Measurements from ENCODE around the gene SORBS1.
A peak's percentile ranks its signal among the peaks of the same experiment; 100 is the strongest.

Gene SORBS1

DNA sequence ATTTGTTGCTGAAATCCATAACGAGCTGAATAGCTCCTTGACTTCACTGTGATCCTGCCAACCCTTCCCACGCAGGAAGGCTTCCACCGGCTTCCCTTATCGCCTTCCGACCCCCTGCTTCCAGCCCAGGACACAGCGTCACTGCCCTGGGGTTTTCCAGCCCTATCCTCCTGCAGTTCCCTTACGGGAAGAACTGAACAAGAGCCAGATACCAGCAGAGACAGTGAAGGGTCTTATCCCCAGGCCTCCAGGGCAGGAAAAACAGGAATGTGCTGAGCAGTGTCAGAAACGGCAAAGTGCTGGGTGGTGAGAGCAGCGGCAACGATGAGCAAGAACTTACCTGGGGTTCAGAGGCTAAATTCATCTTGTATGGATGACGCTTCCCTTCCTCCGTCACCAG, 292.7 kb downstream of the SORBS1 start:
- Mint-ChIP-seq H3K4me3 (no peak overlapping the region), H3K27me3 (no peaks in the 10 kb centered on the region), H3K4me1 (ENCODE audit: low read depth) (peaks cover 6% of the 10 kb centered on the region), H3K36me3 (ENCODE audit: low read depth) (no peaks in the 10 kb centered on the region), H3K9me3 (no peaks in the 10 kb centered on the region), H3K27ac (no peak overlapping the region)
- intact Hi-C loops (cut with micrococcal nuclease) = no loop called here

DNA sequence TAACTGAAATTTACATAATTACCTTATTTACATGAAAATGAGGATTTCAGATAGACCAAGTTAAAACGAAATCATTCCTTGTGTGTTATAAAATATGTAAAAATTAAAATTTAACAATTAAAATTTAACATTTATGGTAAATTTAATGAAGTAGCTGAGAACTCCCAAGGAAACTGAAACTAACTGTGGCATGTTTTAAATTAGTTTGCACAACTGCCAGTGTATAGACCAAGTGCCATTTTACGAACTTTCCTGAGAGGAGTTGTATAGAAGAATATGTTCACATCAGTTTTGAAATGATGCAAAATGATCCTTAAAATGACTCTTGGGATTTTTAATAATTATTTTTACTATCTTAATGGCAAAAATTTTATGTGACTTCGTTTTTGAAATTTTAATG, 293.9 kb downstream of the SORBS1 start:
- Mint-ChIP-seq H3K27me3 (no peaks in the 10 kb centered on the region), H3K4me3 (no peak overlapping the region), H3K4me1 (ENCODE audit: low read depth) (peaks cover 6% of the 10 kb centered on the region), H3K36me3 (ENCODE audit: low read depth) (no peaks in the 10 kb centered on the region), H3K27ac (no peak overlapping the region), H3K9me3 (no peaks in the 10 kb centered on the region)
- intact Hi-C loops (cut with micrococcal nuclease) = no loop called here

DNA sequence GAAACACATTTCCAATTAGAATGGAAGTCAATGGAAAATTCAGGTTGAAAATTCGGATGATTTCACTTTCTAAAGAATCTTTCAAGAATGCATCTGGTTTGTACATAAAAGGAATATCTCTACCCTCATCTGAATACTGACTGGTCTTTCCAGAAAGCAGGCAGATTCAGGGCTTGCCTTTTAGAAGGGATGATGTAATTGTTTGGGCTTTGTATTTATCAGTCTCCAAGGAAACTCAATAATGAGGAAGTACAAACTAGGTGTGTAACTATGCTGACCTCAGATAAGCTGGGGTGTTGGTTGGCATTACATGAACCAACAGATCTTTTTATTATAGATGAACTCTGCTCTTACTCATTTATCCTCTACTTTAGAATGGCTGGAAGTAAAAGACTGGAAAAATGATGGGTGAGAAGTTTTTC, 294.5 kb downstream of the SORBS1 start:
- Mint-ChIP-seq H3K36me3 (ENCODE audit: low read depth) (no peaks in the 10 kb centered on the region), H3K27me3 (no peaks in the 10 kb centered on the region), H3K27ac (peak overlapping the region; percentile 39), H3K4me3 (no peak overlapping the region), H3K4me1 (ENCODE audit: low read depth) (peaks cover 6% of the 10 kb centered on the region), H3K9me3 (no peaks in the 10 kb centered on the region)
- intact Hi-C loops (cut with micrococcal nuclease) = no loop called here

DNA sequence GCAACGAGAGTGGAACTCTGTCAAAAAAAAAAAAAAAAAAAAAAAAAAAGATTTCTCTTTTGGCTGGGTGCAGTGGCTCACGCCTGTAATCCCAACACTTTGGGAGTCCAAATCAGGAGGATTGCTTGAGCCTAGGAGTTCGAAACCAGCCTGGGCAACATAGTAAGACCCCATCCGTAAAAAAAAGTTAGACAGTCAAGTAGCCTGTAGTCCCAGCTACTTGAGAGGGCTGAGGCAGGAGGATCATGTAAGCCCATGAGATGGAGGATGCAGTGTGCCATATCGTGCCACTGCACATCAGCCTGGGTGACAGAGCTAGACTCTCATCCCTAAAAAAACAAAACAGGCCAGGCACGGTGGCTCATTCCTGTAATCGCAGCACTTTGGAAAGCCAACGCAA, 295.6 kb downstream of the SORBS1 start:
- no peaks in the 10 kb centered on the region for H3K36me3 Mint-ChIP-seq (ENCODE audit: low read depth)
- H3K9me3 Mint-ChIP-seq = no peaks in the 10 kb centered on the region
- H3K27me3 Mint-ChIP-seq = no peaks in the 10 kb centered on the region
- intact Hi-C loops (cut with micrococcal nuclease) = no loop called here
- no peak overlapping the region for H3K27ac Mint-ChIP-seq
- H3K4me1 Mint-ChIP-seq (ENCODE audit: low read depth) = peaks cover 6% of the 10 kb centered on the region
- H3K4me3 Mint-ChIP-seq = no peak overlapping the region

DNA sequence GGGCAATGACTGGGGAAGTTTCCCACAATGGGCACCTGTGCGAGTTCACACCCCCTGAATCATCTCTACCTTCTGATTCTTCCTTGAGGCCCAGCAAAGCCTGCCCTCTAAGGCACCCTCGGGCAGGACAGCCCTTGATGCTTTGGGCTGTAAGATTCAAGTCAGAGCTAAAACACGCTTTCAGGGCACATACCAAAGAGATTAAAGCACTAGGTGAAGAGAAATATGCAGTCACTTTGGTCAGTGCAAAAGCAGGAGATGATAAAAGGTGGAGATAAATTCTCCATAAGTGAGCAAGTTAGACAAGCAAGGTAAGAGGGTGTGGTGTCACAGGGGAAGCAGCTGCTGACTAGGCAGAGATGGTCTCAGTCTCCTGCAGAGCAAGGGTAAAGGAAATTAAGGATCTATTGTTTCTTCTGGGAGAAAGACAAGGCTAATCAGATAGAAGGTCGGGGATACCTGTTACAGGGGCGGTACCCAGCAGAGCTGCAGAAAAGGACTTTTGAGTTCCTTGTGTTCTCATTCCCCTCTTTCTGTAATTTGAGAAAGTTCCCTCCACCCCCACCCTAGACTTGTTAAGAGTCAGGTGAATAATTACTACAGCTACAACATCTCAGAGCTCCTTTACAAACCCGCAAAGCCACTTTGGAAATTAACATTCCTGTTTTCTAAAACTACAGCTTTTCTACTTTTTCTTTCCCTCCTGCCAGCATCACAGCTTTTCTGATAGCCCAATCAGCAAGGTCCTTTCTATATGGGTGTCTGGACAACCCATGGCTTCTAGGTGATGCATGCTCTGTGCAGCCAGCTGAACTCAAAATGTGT, 296.7 kb downstream of the SORBS1 start:
- H3K27ac Mint-ChIP-seq = no peak overlapping the region
- peaks cover 6% of the 10 kb centered on the region for H3K4me1 Mint-ChIP-seq (ENCODE audit: low read depth)
- no peaks in the 10 kb centered on the region for H3K36me3 Mint-ChIP-seq (ENCODE audit: low read depth)
- H3K27me3 Mint-ChIP-seq = no peaks in the 10 kb centered on the region
- no peak overlapping the region for H3K4me3 Mint-ChIP-seq
- intact Hi-C loops (cut with micrococcal nuclease) = no loop called here
- no peaks in the 10 kb centered on the region for H3K9me3 Mint-ChIP-seq

DNA sequence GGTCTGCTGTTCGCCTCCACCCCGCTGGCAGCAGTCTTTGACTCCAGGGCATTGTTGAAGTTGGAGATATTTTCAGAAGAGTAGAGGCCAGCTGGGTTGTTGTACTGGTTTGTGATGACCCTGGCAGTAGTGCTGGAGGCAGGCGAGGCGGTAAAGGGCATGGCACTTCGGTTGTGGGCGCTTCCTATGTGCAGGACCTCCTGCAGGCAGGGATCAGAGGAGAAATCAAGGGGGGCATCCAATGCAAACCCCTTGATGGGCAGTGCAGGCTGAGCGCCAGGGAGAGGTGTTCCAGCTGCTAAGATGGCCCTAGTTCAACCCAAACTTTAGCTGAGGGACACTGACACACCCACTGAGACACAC, 297.3 kb downstream of the SORBS1 start:
- Mint-ChIP-seq H3K36me3 (ENCODE audit: low read depth) (no peaks in the 10 kb centered on the region), H3K27me3 (no peaks in the 10 kb centered on the region), H3K9me3 (no peaks in the 10 kb centered on the region), H3K4me3 (no peak overlapping the region), H3K27ac (no peak overlapping the region), H3K4me1 (ENCODE audit: low read depth) (peaks cover 6% of the 10 kb centered on the region)
- intact Hi-C loops (cut with micrococcal nuclease) = no loop called here

DNA sequence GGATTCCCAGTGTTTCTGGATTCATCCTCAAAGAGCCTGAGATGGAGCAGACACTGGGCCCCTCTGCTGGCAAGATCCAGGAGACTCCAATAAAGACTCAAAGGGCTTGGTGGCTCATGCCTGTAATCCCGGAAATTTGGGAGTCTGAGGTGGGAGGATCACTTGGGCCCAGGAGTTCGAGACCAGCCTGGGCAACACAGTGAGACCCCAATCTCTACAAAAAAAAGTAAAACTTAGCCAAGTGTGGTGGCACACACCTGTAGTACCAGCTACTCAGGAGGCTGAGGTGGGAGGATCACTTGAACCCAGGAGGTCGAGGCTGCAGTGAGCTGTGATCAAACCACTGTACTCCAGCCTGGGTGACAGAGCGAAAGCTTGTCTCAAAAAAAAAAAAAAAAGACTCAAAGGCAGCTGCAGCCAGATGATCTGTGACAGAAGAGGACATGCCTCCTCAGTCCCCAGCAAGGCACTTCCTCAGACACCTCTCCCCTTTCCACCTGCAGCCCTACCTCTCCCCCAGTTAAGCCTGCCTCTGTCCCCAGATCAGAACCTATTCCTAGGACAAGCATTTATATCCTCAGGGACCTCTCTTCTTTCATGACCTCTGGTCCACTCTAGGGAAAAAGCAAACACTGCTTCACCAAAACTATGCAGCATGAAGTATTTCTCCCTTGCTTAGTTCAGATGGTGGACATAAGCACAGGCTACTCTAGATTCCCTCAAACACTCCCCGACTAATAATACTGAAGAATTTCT, 298.2 kb downstream of the SORBS1 start:
- Mint-ChIP-seq H3K4me1 (ENCODE audit: low read depth) (peaks cover 6% of the 10 kb centered on the region), H3K36me3 (ENCODE audit: low read depth) (no peaks in the 10 kb centered on the region), H3K4me3 (no peak overlapping the region), H3K27ac (no peak overlapping the region), H3K9me3 (no peaks in the 10 kb centered on the region), H3K27me3 (no peaks in the 10 kb centered on the region)
- intact Hi-C loops (cut with micrococcal nuclease) = no loop called here

- Mint-ChIP-seq H3K27ac (no peak overlapping the region), H3K27me3 (no peaks in the 10 kb centered on the region), H3K4me1 (ENCODE audit: low read depth) (peaks cover 6% of the 10 kb centered on the region), H3K36me3 (ENCODE audit: low read depth) (no peaks in the 10 kb centered on the region), H3K9me3 (no peaks in the 10 kb centered on the region), H3K4me3 (no peak overlapping the region)
- intact Hi-C loops (cut with micrococcal nuclease) = no loop called here
Measured at GRCh38 chr10:95261926-95262325, 299.2 kb downstream of the SORBS1 start.
